WTC11 (cell line): ENCODE results near the gene PIWIL4. TPM values are rescaled to one million over a fixed set of nuclear protein-coding genes. Genes with fewer than 3 reads are reported as not detected.

Experiments used
- ATAC-seq: fragments of 200-7000 bp; cut with Tn5 transposase; 2 replicates; pipeline ENCODE4 v1.10.0; 2021; ENCODE audit warnings: mild to moderate bottlenecking, moderate library complexity
- CTCF ChIA-PET: fragments of 300-600 bp; sonication (Branson Sonifier 250); formaldehyde crosslinking; loops from one replicate; lab custom pipeline; 2021; ENCODE audit warnings: antibody characterized with exemption; lab: Charles Lee
- POLR2A ChIA-PET: fragments of 350-600 bp; sonication (Branson Sonifier 250); formaldehyde crosslinking; loops from one replicate; lab custom pipeline; 2021; ENCODE audit warnings: antibody characterized with exemption; lab: Charles Lee
- DNase-seq: peaks from one replicate; pipeline ENCODE4 v3.0.0; 2021; ENCODE audit warnings: low spot score
- H3K27ac Mint-ChIP-seq: 2 replicates; pipeline ENCODE4 v1.8.0; 2021; ENCODE audit warnings: mixed read lengths
- H3K27me3 Mint-ChIP-seq: 2 replicates; pipeline ENCODE4 v1.8.0; 2021; ENCODE audit warnings: low read depth, mild to moderate bottlenecking, moderate library complexity, mixed read lengths
- H3K36me3 Mint-ChIP-seq: 2 replicates; pipeline ENCODE4 v1.8.0; 2021; ENCODE audit warnings: mixed read lengths
- H3K4me1 Mint-ChIP-seq: 2 replicates; pipeline ENCODE4 v1.8.0; 2022; ENCODE audit warnings: mixed read lengths
- H3K4me3 Mint-ChIP-seq: 2 replicates; pipeline ENCODE4 v1.8.0; 2021; ENCODE audit warnings: mild to moderate bottlenecking, moderate library complexity, mixed read lengths
- H3K9me3 Mint-ChIP-seq: 2 replicates; pipeline ENCODE4 v1.8.0; 2021; ENCODE audit warnings: mixed read lengths
- CREM ChIP-seq: sonication (generic); formaldehyde crosslinking; IDR thresholded peaks from 2 replicates; pipeline ENCODE4 v1.8.1; 2022; ENCODE audit warnings: mild to moderate bottlenecking, missing genetic modification reagents, moderate library complexity
- ELF4 ChIP-seq: sonication (generic); formaldehyde crosslinking; IDR thresholded peaks from 2 replicates; pipeline ENCODE4 v1.8.1; 2022; ENCODE audit warnings: low read depth, mild to moderate bottlenecking, moderate library complexity, missing genetic modification reagents
- ETV6 ChIP-seq: sonication (generic); formaldehyde crosslinking; IDR thresholded peaks from 2 replicates; pipeline ENCODE4 v1.8.1; 2022; ENCODE audit warnings: mild to moderate bottlenecking, missing genetic modification reagents
- GRHL2 ChIP-seq: fragments of 250-450 bp; sonication (Bioruptor Pico); IDR thresholded peaks from 2 replicates; pipeline ENCODE4 v1.8.0; 2022; ENCODE audit warnings: mild to moderate bottlenecking, moderate library complexity; ENCODE audit not compliant: insufficient replicate concordance, severe bottlenecking
- NR2C2 ChIP-seq: sonication (generic); formaldehyde crosslinking; IDR thresholded peaks from 2 replicates; pipeline ENCODE4 v1.8.0; 2022; ENCODE audit warnings: mild to moderate bottlenecking, missing genetic modification reagents
- RELA ChIP-seq: sonication (generic); formaldehyde crosslinking; IDR thresholded peaks from 2 replicates; pipeline ENCODE4 v1.8.1; 2022; ENCODE audit warnings: missing genetic modification reagents, mild to moderate bottlenecking, borderline replicate concordance
- TEAD1 ChIP-seq: sonication (generic); formaldehyde crosslinking; IDR thresholded peaks from 2 replicates; pipeline ENCODE4 v1.8.0; 2022; ENCODE audit warnings: mild to moderate bottlenecking, missing genetic modification reagents
- ZNF121 ChIP-seq: sonication (generic); formaldehyde crosslinking; IDR thresholded peaks from 2 replicates; pipeline ENCODE4 v1.8.0; 2023; ENCODE audit warnings: missing genetic modification reagents
- ZNF263 ChIP-seq: sonication (generic); formaldehyde crosslinking; IDR thresholded peaks from 2 replicates; pipeline ENCODE4 v1.8.1; 2022; ENCODE audit warnings: low read depth, mild to moderate bottlenecking, moderate library complexity, missing genetic modification reagents
- ZNF396 ChIP-seq: fragments of 250-450 bp; sonication (Bioruptor Pico); IDR thresholded peaks from 2 replicates; pipeline ENCODE4 v1.8.0; 2021; ENCODE audit warnings: mild to moderate bottlenecking, moderate library complexity, borderline replicate concordance
- ZSCAN18 ChIP-seq: fragments of 250-450 bp; sonication (Bioruptor Pico); IDR thresholded peaks from 2 replicates; pipeline ENCODE4 v2.1.2; 2022; ENCODE audit warnings: mild to moderate bottlenecking, moderate library complexity
- total RNA-seq: library from RNA; stranded (reverse); gene quantifications from 3 replicates; pipeline ENCODE4 v1.2.3, GENCODE V29; 2021
- TF ChIP-seq, protein P1 (sequence below): sonication (generic); formaldehyde crosslinking; conservative IDR thresholded peaks from 2 replicates; pipeline ENCODE4 v1.8.1; 2023; ENCODE audit warnings: mild to moderate bottlenecking, low read depth, missing genetic modification reagents, moderate library complexity
- TF ChIP-seq, protein P2 (sequence below): fragments of 250-450 bp; sonication (Bioruptor Pico); IDR thresholded peaks from 2 replicates; pipeline ENCODE4 v1.9.0; 2021; ENCODE audit warnings: mild to moderate bottlenecking, borderline replicate concordance
- TF ChIP-seq, protein P3 (sequence below): sonication (generic); formaldehyde crosslinking; IDR thresholded peaks from 2 replicates; pipeline ENCODE4 v1.8.0; 2022; ENCODE audit warnings: missing genetic modification reagents
- TF ChIP-seq, protein P4 (sequence below): sonication (generic); formaldehyde crosslinking; IDR thresholded peaks from 2 replicates; pipeline ENCODE4 v1.8.1; 2022; ENCODE audit warnings: low read depth, mild to moderate bottlenecking, moderate library complexity, missing genetic modification reagents, borderline replicate concordance
- TF ChIP-seq, protein P5 (sequence below): sonication (generic); formaldehyde crosslinking; IDR thresholded peaks from 2 replicates; pipeline ENCODE4 v1.8.0; 2023; ENCODE audit warnings: missing genetic modification reagents, mild to moderate bottlenecking, borderline replicate concordance
- TF ChIP-seq, protein P6 (sequence below): sonication (generic); formaldehyde crosslinking; IDR thresholded peaks from 2 replicates; pipeline ENCODE4 v1.8.1; 2023; ENCODE audit warnings: mild to moderate bottlenecking, missing genetic modification reagents, moderate library complexity

Gene PIWIL4
- total RNA-seq, 1 experiment from 2014 or later = 0.33 TPM

GRCh38 chr11:94661444-94661843 is 94.3 kb downstream of the PIWIL4 start:
- Mint-ChIP-seq H3K4me3 (no peak overlapping the region), H3K4me1 (peaks cover 83% of the 10 kb centered on the region), H3K9me3 (peaks cover 6% of the 10 kb centered on the region), H3K36me3 (peaks cover 84% of the 10 kb centered on the region), H3K27me3 (no peaks in the 10 kb centered on the region; the same call in 1 of the 2 replicates), H3K27ac (peak overlapping the region; percentile 23)
- POLR2A ChIA-PET = no interaction called here
- DNase-seq (no peak), ATAC-seq (no peak)
- TF ChIP-seq CREM (no peak), ETV6 (CRISPR knock-in tag) (no peak), ZNF396 (CRISPR knock-in tag) (no peak), ELF4 (CRISPR knock-in tag) (no peak), RELA (no peak), NR2C2 (CRISPR knock-in tag) (no peak), ZNF263 (no peak), ZSCAN18 (CRISPR knock-in tag) (no peak), ZNF121 (CRISPR knock-in tag) (no peak), GRHL2 (CRISPR knock-in tag) (no peak), TEAD1 (CRISPR knock-in tag) (no peak)
- TF ChIP-seq, protein P1, sequence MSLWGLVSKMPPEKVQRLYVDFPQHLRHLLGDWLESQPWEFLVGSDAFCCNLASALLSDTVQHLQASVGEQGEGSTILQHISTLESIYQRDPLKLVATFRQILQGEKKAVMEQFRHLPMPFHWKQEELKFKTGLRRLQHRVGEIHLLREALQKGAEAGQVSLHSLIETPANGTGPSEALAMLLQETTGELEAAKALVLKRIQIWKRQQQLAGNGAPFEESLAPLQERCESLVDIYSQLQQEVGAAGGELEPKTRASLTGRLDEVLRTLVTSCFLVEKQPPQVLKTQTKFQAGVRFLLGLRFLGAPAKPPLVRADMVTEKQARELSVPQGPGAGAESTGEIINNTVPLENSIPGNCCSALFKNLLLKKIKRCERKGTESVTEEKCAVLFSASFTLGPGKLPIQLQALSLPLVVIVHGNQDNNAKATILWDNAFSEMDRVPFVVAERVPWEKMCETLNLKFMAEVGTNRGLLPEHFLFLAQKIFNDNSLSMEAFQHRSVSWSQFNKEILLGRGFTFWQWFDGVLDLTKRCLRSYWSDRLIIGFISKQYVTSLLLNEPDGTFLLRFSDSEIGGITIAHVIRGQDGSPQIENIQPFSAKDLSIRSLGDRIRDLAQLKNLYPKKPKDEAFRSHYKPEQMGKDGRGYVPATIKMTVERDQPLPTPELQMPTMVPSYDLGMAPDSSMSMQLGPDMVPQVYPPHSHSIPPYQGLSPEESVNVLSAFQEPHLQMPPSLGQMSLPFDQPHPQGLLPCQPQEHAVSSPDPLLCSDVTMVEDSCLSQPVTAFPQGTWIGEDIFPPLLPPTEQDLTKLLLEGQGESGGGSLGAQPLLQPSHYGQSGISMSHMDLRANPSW = no peak
- TF ChIP-seq, protein P2, sequence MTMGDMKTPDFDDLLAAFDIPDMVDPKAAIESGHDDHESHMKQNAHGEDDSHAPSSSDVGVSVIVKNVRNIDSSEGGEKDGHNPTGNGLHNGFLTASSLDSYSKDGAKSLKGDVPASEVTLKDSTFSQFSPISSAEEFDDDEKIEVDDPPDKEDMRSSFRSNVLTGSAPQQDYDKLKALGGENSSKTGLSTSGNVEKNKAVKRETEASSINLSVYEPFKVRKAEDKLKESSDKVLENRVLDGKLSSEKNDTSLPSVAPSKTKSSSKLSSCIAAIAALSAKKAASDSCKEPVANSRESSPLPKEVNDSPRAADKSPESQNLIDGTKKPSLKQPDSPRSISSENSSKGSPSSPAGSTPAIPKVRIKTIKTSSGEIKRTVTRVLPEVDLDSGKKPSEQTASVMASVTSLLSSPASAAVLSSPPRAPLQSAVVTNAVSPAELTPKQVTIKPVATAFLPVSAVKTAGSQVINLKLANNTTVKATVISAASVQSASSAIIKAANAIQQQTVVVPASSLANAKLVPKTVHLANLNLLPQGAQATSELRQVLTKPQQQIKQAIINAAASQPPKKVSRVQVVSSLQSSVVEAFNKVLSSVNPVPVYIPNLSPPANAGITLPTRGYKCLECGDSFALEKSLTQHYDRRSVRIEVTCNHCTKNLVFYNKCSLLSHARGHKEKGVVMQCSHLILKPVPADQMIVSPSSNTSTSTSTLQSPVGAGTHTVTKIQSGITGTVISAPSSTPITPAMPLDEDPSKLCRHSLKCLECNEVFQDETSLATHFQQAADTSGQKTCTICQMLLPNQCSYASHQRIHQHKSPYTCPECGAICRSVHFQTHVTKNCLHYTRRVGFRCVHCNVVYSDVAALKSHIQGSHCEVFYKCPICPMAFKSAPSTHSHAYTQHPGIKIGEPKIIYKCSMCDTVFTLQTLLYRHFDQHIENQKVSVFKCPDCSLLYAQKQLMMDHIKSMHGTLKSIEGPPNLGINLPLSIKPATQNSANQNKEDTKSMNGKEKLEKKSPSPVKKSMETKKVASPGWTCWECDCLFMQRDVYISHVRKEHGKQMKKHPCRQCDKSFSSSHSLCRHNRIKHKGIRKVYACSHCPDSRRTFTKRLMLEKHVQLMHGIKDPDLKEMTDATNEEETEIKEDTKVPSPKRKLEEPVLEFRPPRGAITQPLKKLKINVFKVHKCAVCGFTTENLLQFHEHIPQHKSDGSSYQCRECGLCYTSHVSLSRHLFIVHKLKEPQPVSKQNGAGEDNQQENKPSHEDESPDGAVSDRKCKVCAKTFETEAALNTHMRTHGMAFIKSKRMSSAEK (CRISPR knock-in tag) = no peak
- TF ChIP-seq, protein P3, sequence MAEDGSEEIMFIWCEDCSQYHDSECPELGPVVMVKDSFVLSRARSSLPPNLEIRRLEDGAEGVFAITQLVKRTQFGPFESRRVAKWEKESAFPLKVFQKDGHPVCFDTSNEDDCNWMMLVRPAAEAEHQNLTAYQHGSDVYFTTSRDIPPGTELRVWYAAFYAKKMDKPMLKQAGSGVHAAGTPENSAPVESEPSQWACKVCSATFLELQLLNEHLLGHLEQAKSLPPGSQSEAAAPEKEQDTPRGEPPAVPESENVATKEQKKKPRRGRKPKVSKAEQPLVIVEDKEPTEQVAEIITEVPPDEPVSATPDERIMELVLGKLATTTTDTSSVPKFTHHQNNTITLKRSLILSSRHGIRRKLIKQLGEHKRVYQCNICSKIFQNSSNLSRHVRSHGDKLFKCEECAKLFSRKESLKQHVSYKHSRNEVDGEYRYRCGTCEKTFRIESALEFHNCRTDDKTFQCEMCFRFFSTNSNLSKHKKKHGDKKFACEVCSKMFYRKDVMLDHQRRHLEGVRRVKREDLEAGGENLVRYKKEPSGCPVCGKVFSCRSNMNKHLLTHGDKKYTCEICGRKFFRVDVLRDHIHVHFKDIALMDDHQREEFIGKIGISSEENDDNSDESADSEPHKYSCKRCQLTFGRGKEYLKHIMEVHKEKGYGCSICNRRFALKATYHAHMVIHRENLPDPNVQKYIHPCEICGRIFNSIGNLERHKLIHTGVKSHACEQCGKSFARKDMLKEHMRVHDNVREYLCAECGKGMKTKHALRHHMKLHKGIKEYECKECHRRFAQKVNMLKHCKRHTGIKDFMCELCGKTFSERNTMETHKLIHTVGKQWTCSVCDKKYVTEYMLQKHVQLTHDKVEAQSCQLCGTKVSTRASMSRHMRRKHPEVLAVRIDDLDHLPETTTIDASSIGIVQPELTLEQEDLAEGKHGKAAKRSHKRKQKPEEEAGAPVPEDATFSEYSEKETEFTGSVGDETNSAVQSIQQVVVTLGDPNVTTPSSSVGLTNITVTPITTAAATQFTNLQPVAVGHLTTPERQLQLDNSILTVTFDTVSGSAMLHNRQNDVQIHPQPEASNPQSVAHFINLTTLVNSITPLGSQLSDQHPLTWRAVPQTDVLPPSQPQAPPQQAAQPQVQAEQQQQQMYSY = no peak
- TF ChIP-seq, protein P4, sequence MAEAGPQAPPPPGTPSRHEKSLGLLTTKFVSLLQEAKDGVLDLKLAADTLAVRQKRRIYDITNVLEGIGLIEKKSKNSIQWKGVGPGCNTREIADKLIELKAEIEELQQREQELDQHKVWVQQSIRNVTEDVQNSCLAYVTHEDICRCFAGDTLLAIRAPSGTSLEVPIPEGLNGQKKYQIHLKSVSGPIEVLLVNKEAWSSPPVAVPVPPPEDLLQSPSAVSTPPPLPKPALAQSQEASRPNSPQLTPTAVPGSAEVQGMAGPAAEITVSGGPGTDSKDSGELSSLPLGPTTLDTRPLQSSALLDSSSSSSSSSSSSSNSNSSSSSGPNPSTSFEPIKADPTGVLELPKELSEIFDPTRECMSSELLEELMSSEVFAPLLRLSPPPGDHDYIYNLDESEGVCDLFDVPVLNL (CRISPR knock-in tag) = no peak
- TF ChIP-seq, protein P5, sequence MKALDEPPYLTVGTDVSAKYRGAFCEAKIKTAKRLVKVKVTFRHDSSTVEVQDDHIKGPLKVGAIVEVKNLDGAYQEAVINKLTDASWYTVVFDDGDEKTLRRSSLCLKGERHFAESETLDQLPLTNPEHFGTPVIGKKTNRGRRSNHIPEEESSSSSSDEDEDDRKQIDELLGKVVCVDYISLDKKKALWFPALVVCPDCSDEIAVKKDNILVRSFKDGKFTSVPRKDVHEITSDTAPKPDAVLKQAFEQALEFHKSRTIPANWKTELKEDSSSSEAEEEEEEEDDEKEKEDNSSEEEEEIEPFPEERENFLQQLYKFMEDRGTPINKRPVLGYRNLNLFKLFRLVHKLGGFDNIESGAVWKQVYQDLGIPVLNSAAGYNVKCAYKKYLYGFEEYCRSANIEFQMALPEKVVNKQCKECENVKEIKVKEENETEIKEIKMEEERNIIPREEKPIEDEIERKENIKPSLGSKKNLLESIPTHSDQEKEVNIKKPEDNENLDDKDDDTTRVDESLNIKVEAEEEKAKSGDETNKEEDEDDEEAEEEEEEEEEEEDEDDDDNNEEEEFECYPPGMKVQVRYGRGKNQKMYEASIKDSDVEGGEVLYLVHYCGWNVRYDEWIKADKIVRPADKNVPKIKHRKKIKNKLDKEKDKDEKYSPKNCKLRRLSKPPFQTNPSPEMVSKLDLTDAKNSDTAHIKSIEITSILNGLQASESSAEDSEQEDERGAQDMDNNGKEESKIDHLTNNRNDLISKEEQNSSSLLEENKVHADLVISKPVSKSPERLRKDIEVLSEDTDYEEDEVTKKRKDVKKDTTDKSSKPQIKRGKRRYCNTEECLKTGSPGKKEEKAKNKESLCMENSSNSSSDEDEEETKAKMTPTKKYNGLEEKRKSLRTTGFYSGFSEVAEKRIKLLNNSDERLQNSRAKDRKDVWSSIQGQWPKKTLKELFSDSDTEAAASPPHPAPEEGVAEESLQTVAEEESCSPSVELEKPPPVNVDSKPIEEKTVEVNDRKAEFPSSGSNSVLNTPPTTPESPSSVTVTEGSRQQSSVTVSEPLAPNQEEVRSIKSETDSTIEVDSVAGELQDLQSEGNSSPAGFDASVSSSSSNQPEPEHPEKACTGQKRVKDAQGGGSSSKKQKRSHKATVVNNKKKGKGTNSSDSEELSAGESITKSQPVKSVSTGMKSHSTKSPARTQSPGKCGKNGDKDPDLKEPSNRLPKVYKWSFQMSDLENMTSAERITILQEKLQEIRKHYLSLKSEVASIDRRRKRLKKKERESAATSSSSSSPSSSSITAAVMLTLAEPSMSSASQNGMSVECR (CRISPR knock-in tag) = no peak
- TF ChIP-seq, protein P6, sequence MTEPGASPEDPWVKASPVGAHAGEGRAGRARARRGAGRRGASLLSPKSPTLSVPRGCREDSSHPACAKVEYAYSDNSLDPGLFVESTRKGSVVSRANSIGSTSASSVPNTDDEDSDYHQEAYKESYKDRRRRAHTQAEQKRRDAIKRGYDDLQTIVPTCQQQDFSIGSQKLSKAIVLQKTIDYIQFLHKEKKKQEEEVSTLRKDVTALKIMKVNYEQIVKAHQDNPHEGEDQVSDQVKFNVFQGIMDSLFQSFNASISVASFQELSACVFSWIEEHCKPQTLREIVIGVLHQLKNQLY (CRISPR knock-in tag) = no peak
- CTCF ChIA-PET = interaction anchor here (0.6 to 2.1 kb wide), 2 partner anchors 38 to 114 kb away, joined by 3 to 6 read pairs; no protein-coding TSS in a partner anchor
